ENCODE data around the gene PEX12. TPM values are rescaled to one million over a fixed set of nuclear protein-coding genes. Genes with fewer than 3 reads are reported as not detected.
A peak's percentile ranks its signal among the peaks of the same experiment; 100 is the strongest.
"Not testable (repeated sequence)": the region's sequence is repeated elsewhere in the genome, so short reads cannot be mapped to it uniquely, and the experiment has no call there.

The PEX12 gene
- 3.9 TPM for total RNA-seq

DNA sequence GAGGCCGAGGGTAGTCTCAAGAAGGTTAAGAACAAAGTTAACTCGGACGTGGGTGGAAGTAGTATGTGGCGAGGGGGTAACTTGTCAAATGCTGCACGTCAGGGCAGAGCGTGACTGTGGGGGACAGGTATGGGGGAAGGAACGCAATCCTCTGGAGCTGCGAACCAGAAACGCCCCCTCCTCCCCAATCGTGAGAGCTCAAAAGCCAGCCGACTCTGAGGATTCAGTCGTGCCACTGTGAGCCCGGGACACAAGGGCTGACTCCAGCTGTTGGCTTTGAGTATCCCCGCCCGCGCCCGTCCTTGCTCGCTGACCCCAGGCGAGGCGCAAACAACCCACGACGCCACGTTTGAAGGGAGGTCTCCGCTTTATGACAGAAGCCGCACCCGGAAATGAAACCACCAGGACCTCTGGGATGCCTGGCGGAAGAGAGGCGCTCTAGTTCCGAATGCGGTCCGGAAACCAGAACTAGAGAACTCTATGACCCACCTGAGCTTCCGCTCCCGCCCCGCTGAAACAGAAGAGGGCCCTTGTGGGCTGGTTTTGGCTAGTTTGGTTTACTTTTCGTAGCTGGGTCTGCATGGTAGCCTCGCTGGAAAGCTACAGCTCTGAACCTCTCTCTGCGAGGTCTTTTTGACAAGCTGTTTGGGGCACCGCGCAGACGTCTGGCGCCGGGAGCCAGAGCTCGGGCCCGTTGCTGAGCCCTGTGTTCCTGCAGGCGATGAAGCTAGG lies at the start of gene PEX12:
Gene PEX12, minus strand, starts transcription at position 375 of the 732 bp plus-strand sequence. CDS start 550 bp downstream, outside the sequence.
- ATAC-seq = peak; percentile 92

DNA sequence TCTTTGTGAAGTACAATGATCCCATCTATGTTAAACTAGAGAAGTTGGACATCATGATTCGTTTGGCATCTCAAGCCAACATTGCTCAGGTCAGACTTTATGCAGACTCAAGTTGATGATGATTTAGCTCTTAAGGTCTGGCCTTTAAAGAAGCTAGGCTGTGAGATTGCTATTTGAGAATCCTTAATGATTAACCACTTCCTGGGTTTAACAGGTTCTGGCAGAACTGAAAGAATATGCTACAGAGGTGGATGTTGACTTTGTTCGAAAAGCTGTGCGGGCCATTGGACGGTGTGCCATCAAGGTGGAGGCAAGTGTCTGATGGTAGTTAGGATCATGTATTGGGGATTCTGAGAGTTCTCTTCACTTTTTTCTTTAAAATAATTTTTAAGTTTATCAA lies 49.0 kb upstream of the PEX12 start:
- ATAC-seq = no peak

DNA sequence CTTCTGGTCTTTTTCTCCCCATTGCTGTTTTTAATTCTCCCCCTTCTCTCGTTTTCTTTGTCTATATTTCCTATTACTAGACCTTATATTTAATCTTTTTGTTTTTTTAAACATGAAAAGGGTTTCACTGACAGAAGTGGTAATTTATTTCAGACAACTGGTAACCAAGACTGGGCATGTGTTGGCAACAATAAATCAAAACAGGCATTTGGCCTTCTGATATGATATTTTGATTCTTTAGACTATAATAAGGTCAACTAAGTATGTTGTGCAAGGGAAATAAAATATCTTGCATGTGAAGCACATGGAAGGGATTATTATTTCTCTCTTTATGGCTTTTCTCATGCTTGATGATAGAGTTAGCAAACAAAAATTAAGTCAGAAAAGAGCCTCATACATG lies 43.4 kb upstream of the PEX12 start:
- no peak for ATAC-seq

DNA sequence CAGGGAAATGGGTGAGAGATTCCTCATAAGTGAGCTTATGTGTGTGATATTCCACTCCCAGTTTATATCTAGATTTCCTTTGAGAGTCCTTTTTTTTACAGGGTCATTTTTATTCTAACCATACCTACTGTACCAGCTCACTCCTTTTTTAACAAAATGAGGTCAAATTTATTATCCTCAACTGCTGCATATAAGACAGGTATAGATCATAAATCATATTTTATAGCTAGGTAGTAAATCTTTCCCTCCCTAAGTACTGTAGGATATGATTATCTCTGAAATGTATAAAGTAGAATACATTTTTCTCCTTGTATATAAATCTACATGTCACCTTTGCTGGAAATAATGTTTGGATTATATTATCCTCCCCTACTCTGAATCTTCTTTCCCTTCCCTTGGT lies 40.3 kb upstream of the PEX12 start:
- ATAC-seq = no peak

DNA sequence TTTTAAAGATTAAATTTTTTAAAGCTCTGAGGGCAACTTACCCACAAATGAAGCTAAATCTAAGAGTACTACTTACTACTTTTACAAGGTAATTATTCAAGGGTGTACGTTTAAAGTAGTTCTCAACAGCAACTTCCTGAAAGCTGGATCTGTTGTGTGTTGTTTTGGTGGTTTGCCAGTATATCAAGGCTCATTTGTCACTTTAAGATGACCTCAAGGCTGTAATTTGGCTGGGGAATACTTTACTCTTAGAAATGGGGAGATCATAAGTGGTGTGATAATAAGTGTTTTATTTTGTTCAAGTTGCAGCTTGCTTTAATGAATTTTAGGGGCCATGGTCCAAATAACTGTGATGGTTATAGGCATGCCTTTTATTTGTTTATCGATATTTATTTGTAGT lies 39.1 kb upstream of the PEX12 start:
- no peak for ATAC-seq

DNA sequence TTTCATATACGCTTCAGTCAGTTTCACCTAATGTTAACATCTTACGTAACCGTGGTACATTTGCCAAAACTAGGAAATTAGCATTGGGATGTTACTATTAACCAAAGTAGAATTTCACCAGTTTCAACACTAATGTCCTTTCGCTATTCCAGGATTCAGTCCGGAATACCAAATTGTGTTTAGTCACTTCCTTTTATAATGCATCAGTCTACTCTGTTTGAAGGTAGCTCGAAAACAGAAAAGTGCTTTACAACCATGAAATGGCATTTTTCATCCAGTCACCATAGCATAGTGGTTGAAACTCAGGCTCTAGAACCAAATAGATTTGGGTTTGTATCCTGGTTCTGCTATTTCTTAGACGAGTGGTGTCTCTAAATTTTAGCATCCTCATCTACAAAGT lies 38.2 kb upstream of the PEX12 start:
- ATAC-seq = no peak

DNA sequence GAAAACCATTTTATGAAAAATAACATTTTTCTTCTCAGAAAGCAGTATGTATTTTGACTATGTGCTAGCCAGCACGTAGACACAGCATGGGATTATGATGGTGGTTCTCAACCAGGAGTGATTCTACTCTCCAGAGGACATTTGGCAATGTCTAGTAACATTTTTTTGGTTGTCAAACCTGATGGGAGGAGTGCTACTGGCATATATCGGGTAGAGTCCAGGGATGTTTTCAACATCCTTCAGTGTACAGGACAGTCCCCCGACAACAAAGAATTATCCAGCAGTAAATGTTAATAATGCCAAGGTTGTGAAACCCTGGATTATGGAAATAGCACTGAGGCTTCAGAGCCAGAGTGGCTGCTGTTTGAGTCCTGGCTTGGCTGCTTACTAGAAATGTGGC lies 36.4 kb upstream of the PEX12 start:
- no peak for ATAC-seq

DNA sequence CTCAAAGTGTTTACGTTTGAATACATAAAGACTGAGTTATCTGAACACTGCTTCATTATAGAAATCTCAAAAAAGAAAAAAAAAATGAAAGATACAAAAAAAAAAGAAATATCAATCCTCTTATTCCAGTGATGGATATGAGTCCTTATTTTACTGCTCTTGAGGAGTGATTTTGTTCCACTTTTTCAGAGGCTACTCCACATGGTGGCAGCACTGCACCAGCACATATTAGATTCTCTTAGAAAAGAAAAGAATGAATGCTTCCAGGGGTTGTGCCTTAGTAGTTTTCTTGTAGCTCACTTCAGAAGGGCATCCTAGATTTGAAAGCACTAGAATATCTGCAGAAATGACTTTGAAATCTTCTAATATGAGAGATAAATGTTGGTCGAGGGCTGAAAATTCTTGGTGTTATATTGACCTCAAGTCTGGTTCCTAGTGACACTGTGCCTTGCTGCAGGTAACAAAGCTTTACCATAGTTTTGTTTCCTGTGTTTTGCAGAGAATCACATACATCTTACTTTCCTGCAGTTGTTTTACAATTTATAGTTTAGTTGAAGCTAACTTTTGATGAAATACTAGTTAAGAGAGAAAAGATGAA lies 34.7 kb upstream of the PEX12 start:
- peak; percentile 62 for ATAC-seq

DNA sequence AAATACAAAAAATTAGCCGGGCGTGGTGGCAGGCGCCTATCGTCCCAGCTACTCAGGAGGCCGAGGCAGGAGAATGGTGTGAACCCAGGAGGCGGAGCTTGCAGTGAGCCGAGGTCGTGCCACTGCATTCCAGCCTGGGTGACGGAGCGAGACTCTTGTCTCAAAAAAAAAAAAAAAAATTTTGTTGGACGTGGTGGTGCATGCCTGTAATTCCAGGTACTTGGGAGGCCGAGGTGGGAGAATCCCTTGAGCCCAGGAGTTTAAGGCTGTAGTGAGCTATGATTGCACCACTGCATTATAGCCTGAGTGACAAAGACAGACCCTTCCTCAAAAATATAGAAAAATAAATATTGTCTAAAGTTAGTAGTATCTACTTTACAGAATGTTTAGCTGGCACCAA lies 32.4 kb upstream of the PEX12 start:
- not testable (repeated sequence) for ATAC-seq

DNA sequence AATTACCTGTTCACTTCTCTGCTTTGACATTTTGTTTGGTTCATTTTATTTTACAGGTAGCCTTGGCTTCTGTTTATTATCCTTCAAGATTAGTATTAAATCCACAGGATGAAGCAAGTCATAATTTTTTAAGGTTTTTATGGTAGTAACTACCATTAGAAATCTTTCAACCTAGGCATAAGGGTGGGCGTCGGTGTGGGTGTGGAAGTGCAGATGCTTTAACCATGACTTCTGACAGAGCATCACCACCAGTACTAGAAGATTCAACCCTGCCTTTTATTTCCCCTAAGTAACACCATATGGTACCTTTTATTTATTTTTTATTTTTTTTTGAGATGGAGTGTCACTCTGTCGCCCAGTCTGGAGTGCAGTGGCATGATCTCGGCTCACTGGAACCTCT lies 31.5 kb upstream of the PEX12 start:
- no peak for ATAC-seq

DNA sequence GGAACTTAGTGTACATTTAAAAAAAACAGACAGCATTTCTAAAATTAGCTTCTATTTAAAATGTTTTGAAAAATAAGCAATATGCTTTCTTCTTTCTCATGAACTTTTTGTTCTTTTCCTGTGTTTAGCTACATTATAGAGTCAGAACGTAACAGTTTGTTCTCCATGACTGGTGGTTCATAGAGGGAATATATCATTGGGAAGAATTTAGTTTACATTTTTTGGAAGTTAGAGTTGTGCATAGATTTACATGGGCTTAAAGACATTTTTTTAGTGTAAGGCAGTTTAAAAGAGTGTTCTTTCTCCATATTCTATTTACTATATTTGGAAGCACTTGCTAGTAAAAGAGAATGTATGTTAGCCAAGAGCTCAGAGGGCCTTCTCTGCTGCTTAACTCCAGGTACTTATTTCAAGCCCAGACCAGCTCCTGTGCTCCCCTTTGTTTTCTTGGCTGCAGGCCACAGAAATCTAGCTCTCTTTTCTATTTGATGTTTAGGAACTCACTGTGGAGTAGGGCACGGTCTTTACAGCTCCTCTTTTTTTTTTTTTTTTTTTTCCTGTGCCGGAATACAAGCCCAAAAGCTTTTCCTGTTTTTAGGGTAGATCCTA lies 29.0 kb upstream of the PEX12 start:
- no peak for ATAC-seq

DNA sequence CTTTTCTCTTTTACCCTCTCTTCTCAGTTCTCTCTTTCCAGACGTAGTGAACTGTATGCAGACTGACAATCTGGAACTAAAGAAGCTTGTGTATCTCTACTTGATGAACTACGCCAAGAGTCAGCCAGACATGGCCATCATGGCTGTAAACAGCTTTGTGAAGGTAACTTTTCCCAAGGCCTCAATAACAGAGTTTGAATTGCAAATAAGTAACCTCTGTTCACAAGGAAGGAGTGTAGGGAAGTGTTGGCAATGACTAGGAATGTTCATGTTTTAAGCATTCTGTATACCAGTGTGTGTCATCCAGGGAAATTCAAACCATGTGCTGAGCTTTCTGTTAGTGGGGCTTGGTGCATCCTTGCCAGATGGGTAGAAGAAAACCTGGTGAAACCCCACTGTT lies 27.3 kb upstream of the PEX12 start:
- no peak for ATAC-seq

DNA sequence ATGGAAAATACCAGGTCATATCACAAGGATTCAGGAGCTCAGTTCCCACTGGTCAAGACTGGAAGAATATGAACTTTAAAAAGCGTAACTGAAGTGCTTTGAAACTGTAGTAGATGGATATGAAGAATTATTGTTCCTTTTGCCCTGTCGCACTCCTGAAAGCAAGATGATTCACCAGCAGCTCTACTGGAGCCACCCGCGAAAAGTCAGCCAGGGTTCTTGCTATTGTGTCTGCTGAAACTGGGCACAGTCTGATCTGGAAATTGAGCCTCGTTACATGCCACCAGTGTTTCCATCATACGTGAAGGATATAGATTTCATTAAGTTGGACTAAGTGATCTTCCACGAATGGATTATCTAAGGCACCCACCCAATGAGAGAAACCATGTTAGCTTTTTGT lies 25.3 kb upstream of the PEX12 start:
- no peak for ATAC-seq

DNA sequence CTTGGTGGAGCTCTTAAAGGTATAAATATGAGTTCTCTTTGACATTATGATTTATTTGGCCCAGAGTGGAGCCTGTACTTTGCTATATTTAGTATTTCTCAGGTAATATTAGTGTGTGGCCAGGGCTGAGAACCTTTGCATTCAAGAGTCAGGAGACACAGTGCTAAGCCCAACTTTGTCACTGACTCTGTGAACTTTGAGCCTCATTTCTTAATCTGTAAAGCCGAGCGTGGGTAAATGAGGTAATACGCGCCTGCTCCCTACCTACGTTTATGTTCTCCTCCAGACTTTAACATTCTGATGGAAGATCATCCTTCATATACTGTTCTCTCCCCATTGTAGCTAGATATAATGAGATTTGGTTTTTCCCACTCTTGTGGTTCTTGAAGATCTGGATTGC lies 19.2 kb upstream of the PEX12 start:
- ATAC-seq = no peak

DNA sequence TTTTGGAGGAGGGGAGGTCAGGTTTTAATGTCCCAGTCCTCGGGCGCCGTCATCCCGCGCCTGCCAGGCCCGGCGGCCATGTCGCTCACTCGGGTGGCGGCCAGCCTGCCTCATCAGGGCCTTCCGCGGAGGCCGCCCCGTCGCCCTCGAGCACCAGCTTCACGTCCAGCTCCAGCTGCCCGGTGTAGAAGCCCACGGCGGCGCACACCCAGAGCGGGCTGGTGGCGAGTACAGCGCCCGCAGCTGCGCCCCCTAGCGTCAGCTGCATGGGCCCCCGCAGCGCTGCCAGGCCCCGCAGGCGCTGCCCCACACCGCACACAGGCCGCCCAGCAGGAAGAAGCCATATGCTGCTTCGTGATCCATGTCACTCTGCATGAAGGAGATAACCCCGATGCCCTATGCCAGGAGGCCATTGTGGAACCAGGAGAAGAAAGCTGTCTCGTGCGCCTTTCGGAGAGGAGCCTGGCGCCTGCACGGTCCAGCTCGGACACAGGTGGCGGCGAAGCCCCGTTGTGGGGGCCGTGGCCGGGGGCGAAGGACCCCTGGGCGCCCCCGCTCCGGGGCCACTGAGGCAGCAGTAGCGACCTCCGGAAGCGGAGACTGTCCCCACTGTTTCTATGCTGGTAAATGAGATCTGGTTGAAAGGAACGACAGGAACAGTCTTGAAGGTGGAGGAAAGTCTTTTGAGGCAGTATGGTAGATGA lies 18.3 kb upstream of the PEX12 start:
- ATAC-seq = no peak

DNA sequence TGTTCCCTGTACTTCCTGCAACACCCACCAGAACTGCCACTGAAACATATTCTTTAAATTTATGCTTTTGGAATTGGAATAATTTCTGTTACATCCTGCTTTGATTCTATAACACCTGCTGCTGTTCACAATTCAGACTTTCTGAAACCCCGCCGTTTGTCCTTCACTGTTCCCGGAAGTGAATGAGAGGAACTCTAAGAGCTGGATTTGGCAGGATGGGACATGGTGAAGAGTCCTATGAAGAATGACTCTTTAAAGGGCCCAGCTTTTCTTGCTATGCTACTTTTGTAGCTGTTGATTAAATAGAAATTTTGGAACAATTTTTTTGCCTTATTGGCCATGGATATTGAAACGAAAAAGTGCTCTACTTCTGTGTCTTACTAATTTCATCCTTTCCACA lies 17.7 kb upstream of the PEX12 start:
- ATAC-seq = no peak

DNA sequence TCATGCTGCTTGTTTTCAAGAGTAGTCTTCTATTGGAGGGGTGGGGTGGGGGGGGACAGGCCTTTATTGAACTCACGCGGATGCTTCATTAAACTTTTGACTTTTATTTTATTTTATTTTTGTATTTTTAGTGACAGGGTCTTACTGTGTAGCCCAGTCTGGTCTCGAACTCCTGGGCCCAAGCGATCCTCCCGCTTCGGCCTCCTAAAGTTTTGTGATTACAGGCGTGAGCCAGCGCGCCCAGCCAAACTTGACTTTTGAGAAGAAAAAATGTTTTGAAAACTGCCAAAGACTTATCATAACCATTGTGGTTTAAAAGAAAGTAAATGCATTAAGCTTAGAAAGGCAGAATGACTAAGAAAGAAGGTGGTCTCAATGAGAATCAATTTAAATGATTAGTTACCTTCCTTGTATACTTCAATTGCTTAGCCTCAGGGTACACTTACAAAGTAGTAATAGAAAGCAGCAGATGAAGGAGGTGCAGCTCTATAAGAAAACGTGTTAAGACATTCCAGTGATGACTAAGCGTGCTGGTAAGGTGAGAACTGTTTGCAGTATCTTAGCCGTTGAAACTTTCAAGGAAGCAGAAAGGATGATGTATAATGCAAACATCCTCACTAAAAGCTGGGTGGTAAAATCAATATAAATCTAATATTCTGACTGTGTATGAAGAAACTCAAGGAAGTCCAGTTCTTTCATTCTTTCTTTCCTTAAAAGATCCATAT lies 10.0 kb upstream of the PEX12 start:
- peak; percentile 89 for ATAC-seq

DNA sequence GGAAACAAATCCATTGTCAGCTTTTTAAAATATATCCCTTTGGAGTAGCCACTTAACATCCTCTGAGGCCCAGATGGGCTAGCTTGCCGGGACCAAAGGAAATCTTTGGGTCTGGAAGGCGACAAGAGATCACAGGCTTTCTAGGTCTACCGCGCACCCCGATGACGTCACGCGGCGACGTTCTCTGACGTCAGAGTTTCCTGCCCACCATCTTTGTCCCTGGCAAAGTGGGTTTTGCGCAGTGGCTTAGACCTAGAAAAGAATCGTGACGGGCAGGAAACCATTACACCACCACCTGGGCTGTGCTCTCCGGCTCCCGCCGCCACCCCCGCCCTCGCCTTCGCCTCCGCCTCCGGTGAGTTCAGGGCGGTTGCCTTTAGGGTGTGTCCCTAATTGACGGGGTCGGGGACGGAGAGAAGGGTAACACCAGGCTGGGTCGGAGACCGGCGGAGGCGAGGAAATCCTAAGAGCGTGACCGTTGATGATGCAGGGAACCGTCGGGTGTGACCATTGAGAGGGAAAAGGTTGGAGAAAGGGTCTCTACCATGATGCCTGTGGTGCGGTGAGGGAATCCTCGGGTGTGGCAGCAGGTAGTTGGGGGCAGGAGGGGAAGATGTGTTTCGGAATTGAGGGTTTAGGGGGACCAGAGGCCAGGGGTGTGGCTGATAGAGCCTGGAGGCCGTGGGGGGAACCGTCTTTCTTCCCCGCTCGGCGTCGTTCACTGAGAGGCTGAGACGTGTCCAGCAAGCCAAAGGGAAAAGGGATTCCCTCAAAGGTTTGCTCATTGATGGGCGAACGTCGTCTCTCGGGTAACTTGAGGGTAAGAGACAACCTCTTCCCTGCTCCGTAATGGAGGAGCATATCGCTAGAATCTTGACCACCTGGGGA lies 8.9 kb upstream of the PEX12 start, which contains the start of gene AP2B1:
Gene AP2B1, plus strand, starts transcription at position 249 of the 888 bp plus-strand sequence. CDS start 6,709 bp downstream, outside the sequence.
- ATAC-seq = peak; percentile 88

DNA sequence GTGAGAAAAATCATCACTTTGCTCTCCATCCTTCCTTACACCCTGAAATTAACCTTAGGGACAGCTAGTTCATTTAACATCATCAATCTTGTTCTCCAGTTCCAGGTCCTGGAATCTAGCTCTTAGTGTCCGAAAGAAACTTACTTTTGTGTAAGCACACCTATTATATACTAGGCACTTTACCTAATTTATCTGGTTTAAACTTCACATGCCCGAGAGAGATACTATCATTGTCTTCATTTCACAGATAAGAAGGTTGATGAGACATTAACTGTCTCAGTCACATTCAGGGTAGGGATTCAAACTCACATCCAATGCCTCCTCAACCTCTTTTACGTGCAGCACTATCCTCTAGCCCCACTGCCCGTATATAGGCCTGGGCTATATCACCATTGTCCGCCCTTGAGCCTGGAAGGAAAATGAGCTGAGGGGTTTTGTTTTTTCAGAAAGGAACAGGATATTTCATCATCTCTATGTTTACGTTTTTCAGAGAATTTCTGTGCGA lies 8.2 kb upstream of the PEX12 start:
- no peak for ATAC-seq

DNA sequence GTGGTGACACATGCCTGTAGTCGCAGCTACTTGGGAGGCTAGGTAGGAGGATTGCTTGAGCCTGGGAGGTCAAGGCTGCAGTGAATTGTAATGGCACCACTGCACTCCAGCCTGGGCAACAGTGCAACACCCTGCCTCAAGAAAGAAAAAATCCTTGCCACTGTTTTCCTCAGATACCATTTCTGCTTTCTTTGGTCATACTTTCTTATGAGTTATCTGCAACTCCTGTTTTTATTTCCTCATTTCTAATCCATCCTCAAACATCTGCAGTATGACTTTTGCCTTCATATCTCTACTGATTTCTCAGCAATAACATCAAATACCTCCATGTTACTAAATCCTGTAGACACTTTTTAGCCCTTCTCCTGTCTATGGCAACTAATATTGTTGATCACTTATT lies 5.7 kb upstream of the PEX12 start:
- ATAC-seq = no peak

DNA sequence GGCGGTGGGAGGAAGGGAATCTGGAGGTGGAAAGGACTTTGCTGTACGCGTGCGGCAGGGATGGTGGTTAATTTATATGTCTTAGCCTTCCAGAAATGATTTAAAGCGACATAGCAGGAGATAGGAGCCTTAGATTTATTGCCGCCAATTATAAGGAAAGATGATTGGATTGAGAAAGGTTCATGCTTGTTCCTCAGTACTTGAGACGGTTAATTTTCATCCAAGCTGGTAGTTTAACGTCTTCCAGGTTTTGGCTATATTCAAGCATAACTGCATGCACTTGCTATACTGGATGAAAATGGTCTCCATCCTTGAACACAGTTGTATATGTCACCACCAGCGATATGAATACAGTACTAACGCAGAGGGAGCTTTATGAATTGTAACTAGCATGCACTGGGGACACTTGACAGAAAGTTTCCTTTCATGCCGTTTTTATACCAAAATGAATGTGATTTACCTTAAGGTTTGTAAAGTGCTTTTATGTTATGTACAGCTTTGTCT lies 610 bp upstream of the PEX12 start:
- no peak for ATAC-seq
